HEK293 (cell line): ENCODE results near the gene BEST3.

Experiments used
- CTCF ChIA-PET: fragments of 350-600 bp; formaldehyde crosslinking; extraction: SDS; loops from one replicate; lab custom pipeline; 2021; ENCODE audit warnings: antibody characterized with exemption; lab: Yijun Ruan, JAX
- POLR2A ChIA-PET: fragments of 300-600 bp; formaldehyde crosslinking; extraction: SDS; loops from one replicate; lab custom pipeline; 2020; ENCODE audit warnings: antibody characterized with exemption, inconsistent platforms; lab: Yijun Ruan, JAX
- H3K27ac ChIP-seq: fragments of 200-500 bp; sonication (Bioruptor generic); 2 replicates; pipeline ENCODE4 v1.5.1; 2014; ENCODE audit warnings: low read depth, low read length, control low read depth, inconsistent platforms; ENCODE audit errors: extremely low read depth
- H3K36me3 ChIP-seq, 2 experiments: fragments of 200-500 bp in 1 of 2; sonication (Bioruptor generic) in 1 of 2; 1 replicate in 1 of 2; 2 replicates in 1 of 2; pipeline ENCODE4 v1.5.1; 2014 to 2017; ENCODE audit warnings: inconsistent platforms in 2 of 2, low read length in 2 of 2; ENCODE audit not compliant: control insufficient read depth in 2 of 2, insufficient read depth in 1 of 2
- H3K4me1 ChIP-seq: fragments of 200-500 bp; sonication (Bioruptor generic); 2 replicates; pipeline ENCODE4 v1.5.1; 2014; ENCODE audit warnings: mild to moderate bottlenecking, low read length, inconsistent platforms; ENCODE audit not compliant: control insufficient read depth, insufficient read depth
- H3K4me3 ChIP-seq: 2 replicates; pipeline ENCODE4 v1.5.1; 2011; ENCODE audit warnings: low read depth, mild to moderate bottlenecking, control low read depth, low read length, moderate library complexity
- H3K9me3 ChIP-seq: fragments of 200-500 bp; sonication (Bioruptor generic); 2 replicates; pipeline ENCODE4 v1.5.1; 2014; ENCODE audit warnings: low read depth, low read length, inconsistent platforms; ENCODE audit not compliant: control insufficient read depth, insufficient read depth
- ATF2 ChIP-seq: fragments of 450-650 bp; formaldehyde crosslinking; IDR thresholded peaks from 2 replicates; pipeline ENCODE4 v1.5.1; 2016; ENCODE audit warnings: missing biosample characterization, missing genetic modification characterization, low read depth
- SALL2 ChIP-seq: fragments of 450-650 bp; formaldehyde crosslinking; IDR thresholded peaks from 2 replicates; pipeline ENCODE4 v1.5.0; 2017; ENCODE audit warnings: missing biosample characterization, mild to moderate bottlenecking, missing genetic modification characterization, borderline replicate concordance
- SP3 ChIP-seq: fragments of 450-650 bp; formaldehyde crosslinking; IDR thresholded peaks from 2 replicates; pipeline ENCODE4 v1.5.1; 2016; ENCODE audit warnings: missing biosample characterization, missing genetic modification characterization
- ZBTB20 ChIP-seq: fragments of 450-650 bp; formaldehyde crosslinking; IDR thresholded peaks from 2 replicates; pipeline ENCODE4 v1.5.1; 2016; ENCODE audit warnings: missing biosample characterization, missing genetic modification characterization
- ZFHX2 ChIP-seq: fragments of 450-650 bp; formaldehyde crosslinking; conservative IDR thresholded peaks from 2 replicates; pipeline ENCODE4 v1.5.1; 2016; ENCODE audit warnings: missing biosample characterization, missing genetic modification characterization
- ZFP3 ChIP-seq: fragments of 450-650 bp; formaldehyde crosslinking; IDR thresholded peaks from 2 replicates; pipeline ENCODE4 v1.5.1; 2016; ENCODE audit warnings: low read depth, missing biosample characterization, missing genetic modification characterization
- ZNF138 ChIP-seq: fragments of 450-650 bp; formaldehyde crosslinking; IDR thresholded peaks from 2 replicates; pipeline ENCODE4 v1.5.1; 2016; ENCODE audit warnings: missing biosample characterization, missing genetic modification characterization, borderline replicate concordance
- ZNF26 ChIP-seq: fragments of 450-650 bp; formaldehyde crosslinking; IDR thresholded peaks from 2 replicates; pipeline ENCODE4 v1.5.1; 2016; ENCODE audit warnings: missing biosample characterization, missing genetic modification characterization
- ZNF394 ChIP-seq: fragments of 450-650 bp; formaldehyde crosslinking; IDR thresholded peaks from 2 replicates; pipeline ENCODE4 v1.5.1; 2016; ENCODE audit warnings: missing biosample characterization, missing genetic modification characterization, mild to moderate bottlenecking, moderate library complexity, borderline replicate concordance
- ZNF416 ChIP-seq: fragments of 450-650 bp; formaldehyde crosslinking; IDR thresholded peaks from 2 replicates; pipeline ENCODE4 v1.5.1; 2016; ENCODE audit warnings: missing biosample characterization, missing genetic modification characterization
- ZNF433 ChIP-seq: fragments of 450-650 bp; formaldehyde crosslinking; IDR thresholded peaks from 2 replicates; pipeline ENCODE4 v1.5.1; 2016; ENCODE audit warnings: missing biosample characterization, missing genetic modification characterization, low read depth
- ZNF449 ChIP-seq: fragments of 450-650 bp; formaldehyde crosslinking; IDR thresholded peaks from 2 replicates; pipeline ENCODE4 v1.5.1; 2017; ENCODE audit warnings: missing biosample characterization, mild to moderate bottlenecking, missing genetic modification characterization, moderate library complexity
- ZNF473 ChIP-seq: fragments of 450-650 bp; formaldehyde crosslinking; IDR thresholded peaks from 2 replicates; pipeline ENCODE4 v1.5.1; 2017; ENCODE audit warnings: missing biosample characterization, missing genetic modification characterization
- ZNF639 ChIP-seq: fragments of 450-650 bp; formaldehyde crosslinking; IDR thresholded peaks from 2 replicates; pipeline ENCODE4 v1.5.1; 2016; ENCODE audit warnings: missing biosample characterization, missing genetic modification characterization
- ZNF692 ChIP-seq: fragments of 450-650 bp; formaldehyde crosslinking; IDR thresholded peaks from 2 replicates; pipeline ENCODE4 v1.5.1; 2016; ENCODE audit warnings: missing biosample characterization, missing genetic modification characterization
- ZNF747 ChIP-seq: fragments of 450-650 bp; formaldehyde crosslinking; IDR thresholded peaks from 2 replicates; pipeline ENCODE4 v1.5.1; 2016; ENCODE audit warnings: missing biosample characterization, missing genetic modification characterization
- ZNF837 ChIP-seq: fragments of 450-650 bp; formaldehyde crosslinking; IDR thresholded peaks from 2 replicates; pipeline ENCODE4 v1.5.1; 2016; ENCODE audit warnings: missing biosample characterization, missing genetic modification characterization
- TF ChIP-seq, protein P1 (sequence below): fragments of 450-650 bp; formaldehyde crosslinking; IDR thresholded peaks from 2 replicates; pipeline ENCODE4 v1.5.1; 2016; ENCODE audit warnings: missing biosample characterization, missing genetic modification characterization

The BEST3 gene

GRCh38 chr12:69657376-69658137 is 41.5 kb downstream of the BEST3 start:
- no peak overlapping the region for H3K4me3 ChIP-seq
- ChIA-PET POLR2A (no interaction called here), CTCF (interaction anchor here (0.6 kb wide), 1 partner anchor 34 kb away, joined by 4 read pairs; no protein-coding TSS in a partner anchor)
- H3K4me1 ChIP-seq, result no peaks in the 10 kb centered on the region
- H3K36me3 ChIP-seq, result no peaks in the 10 kb centered on the region
- H3K9me3 ChIP-seq, result no peaks in the 10 kb centered on the region
- TF ChIP-seq ZNF837 (tag by site-specific recombination), result no peak
- no peak for TF ChIP-seq ZNF473 (tag by site-specific recombination)
- TF ChIP-seq ZNF639 (tag by site-specific recombination), result no peak
- TF ChIP-seq ZNF747 (tag by site-specific recombination), result no peak
- no peak for TF ChIP-seq ZFP3 (tag by site-specific recombination)
- TF ChIP-seq ZNF26, result no peak
- TF ChIP-seq ZNF449 (tag by site-specific recombination), result no peak
- no peak for TF ChIP-seq ZNF433 (tag by site-specific recombination)
- no peak for TF ChIP-seq ZFHX2 (tag by site-specific recombination)
- H3K27ac ChIP-seq, result no peak overlapping the region

GRCh38 chr12:69655616-69656340 is 43.3 kb downstream of the BEST3 start:
- Histone ChIP-seq H3K4me3 (no peak overlapping the region), H3K36me3 (no peaks in the 10 kb centered on the region), H3K9me3 (no peaks in the 10 kb centered on the region), H3K4me1 (no peaks in the 10 kb centered on the region), H3K27ac (no peak overlapping the region)
- ChIA-PET CTCF (interaction anchor here (2.7 kb wide), 1 partner anchor 16 kb away, joined by 22 read pairs; no protein-coding TSS in a partner anchor), POLR2A (interaction anchor here (0.5 kb wide), 1 partner anchor 650 kb away, joined by 3 read pairs; no protein-coding TSS in a partner anchor)
- TF ChIP-seq, protein P1, sequence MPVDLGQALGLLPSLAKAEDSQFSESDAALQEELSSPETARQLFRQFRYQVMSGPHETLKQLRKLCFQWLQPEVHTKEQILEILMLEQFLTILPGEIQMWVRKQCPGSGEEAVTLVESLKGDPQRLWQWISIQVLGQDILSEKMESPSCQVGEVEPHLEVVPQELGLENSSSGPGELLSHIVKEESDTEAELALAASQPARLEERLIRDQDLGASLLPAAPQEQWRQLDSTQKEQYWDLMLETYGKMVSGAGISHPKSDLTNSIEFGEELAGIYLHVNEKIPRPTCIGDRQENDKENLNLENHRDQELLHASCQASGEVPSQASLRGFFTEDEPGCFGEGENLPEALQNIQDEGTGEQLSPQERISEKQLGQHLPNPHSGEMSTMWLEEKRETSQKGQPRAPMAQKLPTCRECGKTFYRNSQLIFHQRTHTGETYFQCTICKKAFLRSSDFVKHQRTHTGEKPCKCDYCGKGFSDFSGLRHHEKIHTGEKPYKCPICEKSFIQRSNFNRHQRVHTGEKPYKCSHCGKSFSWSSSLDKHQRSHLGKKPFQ (tag by site-specific recombination), result no peak
- TF ChIP-seq ZNF416 (tag by site-specific recombination), result no peak
- peak; percentile 82 for TF ChIP-seq ATF2 (tag by site-specific recombination)
- no peak for TF ChIP-seq ZNF692 (tag by site-specific recombination)
- TF ChIP-seq SALL2 (tag by site-specific recombination), result no peak
- no peak for TF ChIP-seq SP3
- no peak for TF ChIP-seq ZBTB20 (tag by site-specific recombination)
- TF ChIP-seq ZNF138 (tag by site-specific recombination), result no peak
- TF ChIP-seq ZNF394, result no peak
